ENCODE data around the gene FAM217B.

The FAM217B gene, protein sequence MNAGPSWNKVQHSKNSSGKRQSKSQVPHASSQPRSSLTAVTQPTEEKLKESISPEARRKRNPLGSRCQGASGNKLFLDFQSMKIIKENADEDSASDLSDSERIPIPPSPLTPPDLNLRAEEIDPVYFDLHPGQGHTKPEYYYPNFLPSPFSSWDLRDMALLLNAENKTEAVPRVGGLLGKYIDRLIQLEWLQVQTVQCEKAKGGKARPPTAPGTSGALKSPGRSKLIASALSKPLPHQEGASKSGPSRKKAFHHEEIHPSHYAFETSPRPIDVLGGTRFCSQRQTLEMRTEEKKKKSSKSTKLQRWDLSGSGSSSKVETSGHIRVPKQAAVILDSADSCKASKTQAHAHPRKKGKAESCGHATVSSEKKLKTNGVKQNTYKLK

DNA sequence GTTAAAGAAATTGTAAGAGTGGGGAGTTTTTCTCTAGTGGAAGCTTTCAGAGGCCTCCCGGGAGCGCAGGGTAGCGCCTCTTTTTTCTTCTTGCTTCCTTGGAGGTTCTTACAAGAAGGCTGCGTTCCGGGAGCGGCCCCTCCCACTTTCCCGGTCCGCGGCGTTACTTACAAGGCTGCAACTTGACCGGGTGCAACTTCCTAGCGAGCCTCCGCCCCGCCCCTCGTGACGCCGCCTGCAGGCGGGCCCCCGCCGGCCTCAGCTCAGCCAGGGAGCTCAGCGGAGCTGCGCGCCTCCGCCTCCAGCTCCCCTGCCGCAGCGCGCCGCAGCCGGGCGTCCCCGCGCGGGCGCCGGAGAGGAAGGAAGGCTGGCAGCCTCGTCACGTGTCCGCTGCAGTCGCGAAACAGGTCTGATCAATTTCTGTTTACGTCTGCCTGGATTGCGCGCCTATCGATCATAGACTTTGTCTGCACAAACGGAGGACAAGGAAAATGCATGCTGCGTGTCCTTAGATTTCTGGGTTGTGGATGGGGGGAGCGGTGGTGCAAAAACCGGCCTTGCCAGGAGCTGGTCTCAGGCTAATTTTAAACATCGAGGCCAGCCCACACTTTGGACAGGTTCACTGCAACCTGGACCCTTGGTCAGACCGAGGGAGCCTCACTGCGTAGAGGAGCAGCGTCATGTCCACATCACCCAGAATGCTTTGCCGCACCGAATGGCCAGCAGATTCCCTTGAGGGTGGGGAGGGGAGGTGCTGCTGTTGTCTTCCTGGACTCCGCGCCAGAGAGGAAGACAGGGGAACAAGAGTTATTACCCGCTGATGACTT is at the start of gene FAM217B, which contains the start of gene PPP1R3D:
Gene FAM217B, plus strand, starts transcription at position 261 of the 827 bp plus-strand sequence. CDS start 3,555 bp downstream, outside the sequence.
Gene PPP1R3D, minus strand, starts transcription at position 177 of the 827 bp plus-strand sequence. CDS start 374 bp downstream, outside the sequence.
- DNase-seq, result peak; percentile 81

DNA sequence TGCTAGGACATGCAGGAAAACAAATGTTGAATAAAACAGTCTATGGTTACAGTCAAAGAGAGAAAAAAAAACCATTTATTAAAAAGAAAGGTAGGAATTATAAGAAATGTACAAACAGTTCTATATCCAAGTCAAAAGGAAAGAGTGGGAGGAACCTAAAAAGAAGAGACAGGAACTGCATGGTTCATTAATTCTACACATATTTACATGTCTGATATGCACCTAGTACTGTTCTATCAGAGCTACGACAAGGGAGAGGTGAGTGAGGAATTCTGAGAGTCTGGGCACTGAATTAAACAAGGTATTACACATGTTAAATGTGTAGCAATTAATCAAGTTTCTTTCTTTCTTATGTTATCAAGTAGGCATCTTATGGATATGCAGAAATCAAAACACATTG is 48.6 kb upstream of the FAM217B start:
- no peak for DNase-seq

DNA sequence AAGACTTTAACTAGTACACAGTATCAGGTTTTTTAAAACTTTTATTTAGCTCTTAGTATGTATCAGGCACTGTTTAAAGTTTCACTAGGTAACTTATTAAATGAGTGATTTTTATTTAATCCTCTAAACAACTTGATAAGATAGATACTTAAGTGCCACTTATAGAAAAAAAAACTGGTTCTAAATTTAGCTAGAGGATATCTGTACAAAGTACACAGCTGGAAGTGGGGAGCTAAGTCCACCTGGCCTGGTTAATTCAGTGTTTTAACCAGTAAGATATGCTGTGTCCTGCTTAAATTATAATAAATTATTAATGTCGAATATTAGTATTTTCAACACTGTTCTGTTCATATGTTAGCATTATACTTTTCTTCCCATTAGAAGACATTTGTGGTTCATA is 44.3 kb upstream of the FAM217B start:
- DNase-seq, result no peak

DNA sequence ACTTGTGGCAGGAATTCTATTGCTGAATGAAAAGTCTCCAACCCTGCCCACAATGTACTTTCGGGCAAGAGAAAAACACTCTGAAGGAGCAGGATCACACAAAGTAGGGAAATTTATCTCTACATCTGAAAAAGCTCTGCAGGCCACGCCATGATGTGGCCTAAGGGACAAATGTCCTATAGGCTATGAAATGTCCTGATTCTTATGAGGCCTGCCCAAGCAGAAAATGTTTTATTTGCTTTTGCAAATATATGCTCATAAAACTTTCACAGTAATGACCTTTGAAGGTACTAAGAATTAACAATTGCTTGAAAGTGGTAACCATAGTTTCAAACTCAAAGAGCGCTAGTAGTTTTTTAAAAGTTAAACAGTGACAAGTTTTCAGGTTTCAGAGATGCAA is 37.7 kb upstream of the FAM217B start:
- no peak for DNase-seq

DNA sequence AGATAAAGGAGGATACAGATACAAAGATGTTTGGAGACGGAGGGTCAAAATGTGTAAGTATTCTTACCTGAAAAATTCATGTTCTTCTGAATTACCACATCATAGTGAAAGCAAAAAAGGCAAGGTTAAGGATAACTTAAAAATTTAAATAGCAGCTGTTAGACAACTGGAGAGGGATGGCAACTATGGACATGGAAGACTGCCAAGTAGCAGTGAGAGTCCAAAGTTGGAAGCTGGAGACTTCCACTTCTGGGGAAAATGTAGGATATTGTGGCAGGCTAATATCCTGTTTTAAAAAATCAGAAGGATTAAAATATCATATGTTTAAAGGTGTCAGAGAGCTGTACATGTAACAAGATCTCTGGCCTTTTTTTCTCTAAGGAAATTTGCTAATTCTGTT is 36.6 kb upstream of the FAM217B start:
- no peak for DNase-seq

DNA sequence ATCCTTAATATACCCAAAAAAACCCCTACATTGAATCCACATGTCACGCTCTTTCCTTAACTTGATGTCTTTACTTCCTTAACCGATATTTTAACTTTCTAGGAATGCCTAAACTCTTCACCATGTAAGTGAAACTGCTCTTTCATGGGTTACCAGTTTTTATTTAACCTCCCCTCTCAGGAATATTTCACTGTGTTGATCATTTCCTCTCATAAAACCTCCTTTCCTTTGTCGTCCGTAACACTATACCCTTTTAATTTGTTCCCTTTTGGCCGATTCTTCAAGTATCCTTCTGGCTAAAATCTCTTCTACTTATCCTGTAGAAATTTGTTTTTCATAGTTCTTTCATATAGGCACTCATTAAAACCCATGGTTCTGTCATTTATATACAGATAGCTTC is 31.3 kb upstream of the FAM217B start:
- no peak for DNase-seq

DNA sequence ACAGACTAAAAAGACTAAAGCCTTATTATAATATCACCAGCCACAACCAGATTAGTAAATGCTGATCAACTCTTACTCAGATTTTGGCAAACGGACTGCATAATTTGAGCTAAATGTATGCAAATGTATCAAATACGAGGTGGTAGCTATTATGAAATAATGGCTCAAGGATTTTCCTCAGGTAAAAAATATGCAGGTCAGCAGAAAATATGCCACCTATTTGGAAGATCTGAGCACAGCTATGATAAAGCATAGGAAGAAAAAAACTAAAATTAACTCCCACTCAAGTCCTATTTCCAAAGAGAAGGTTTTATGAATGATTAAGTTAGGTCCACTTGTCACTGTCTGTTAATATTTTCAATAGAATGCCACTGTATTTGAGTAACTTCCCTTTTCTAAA is 29.1 kb upstream of the FAM217B start:
- DNase-seq, result no peak

DNA sequence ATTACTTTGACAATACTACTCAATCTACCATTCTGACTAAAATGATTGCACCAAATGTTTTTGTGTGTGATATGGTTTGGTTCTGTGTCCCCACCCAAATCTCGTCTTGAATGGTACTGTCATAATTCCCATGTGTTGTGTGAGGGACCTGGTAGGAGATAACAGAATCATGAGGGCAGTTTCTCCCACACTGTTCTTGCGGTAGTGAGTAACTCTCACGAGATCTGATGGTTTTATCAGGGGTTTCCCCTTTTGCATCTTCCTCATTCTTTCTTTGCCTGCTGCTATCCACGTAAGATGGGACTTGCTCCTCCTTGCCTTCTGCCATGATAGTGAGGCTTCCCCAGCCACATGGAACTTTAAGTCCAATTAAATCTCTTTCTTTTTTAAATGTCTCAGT is 27.6 kb upstream of the FAM217B start:
- no peak for DNase-seq

DNA sequence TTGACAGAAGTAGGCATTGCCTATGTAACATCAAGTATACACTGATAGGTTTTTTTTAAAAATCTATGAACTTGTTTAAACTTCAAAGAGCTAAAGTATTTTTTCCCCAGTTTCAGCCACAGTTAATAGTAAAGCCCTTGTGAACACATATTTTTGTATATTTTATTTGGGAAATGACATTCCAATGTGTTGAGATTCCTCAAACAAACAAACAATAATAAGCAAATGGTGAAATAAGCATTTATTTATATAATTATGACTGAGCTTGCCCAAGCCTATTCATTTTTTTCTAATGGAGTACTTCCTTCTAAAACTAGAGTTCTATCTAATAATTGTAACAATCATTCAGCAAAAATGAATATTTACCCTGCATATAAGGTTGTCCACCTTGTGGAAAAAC is 19.2 kb upstream of the FAM217B start:
- no peak for DNase-seq

DNA sequence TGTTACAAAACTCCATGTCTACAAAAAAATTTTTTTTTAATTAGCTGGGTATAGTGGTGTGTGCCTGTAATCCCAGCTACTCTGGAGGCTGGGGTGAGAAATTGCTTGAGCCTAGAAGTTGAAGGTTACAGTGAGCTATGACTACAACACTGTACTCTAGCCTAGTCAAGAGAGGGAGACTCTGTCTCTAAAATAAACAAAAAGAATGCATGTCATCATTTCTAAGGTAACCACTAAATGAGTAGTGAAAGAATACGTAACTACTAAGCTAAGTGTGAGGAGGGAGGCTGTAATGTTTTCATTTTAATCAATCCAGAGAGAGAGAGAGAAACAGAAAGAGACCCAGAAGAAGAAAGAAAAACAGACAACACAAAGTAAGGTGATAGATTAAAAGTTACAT is 16.7 kb upstream of the FAM217B start:
- no peak for DNase-seq

DNA sequence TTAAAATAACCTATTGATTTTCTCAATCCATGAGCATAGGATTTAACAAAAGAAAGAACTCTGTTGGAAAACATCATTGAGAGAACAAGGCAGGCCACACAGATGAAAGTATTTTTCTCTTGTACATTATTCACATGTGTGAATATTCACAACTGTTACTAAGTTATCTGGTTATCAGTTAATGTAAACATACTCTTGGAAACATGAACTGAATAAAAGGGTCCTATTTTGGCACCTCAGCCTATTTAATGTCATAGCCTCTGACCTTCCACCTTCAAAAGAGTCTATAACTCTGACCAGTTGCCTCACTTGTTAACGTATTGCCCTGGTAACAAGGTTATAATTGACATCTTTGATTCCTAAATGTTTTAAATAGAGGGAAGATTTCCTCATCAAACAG is 14.8 kb upstream of the FAM217B start:
- no peak for DNase-seq

DNA sequence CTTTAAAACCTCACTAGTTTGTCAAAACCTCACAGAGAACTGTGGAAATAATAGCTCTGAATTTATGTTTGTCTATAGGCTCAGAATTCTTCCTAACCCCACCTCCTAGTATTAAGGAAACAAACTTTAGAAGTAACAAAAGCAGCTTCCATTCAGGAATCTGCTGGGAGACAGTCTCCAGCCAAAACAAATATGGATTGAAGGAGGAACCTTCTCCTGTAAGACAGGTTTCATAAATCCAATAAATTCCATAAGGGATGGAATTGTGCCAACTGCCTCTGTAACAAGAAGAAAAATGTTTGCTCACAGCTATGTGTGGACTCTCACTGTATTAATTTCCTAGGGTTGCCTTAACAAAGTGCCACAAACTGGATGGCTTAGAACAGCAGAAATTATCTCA is 14.3 kb upstream of the FAM217B start:
- DNase-seq, result no peak

DNA sequence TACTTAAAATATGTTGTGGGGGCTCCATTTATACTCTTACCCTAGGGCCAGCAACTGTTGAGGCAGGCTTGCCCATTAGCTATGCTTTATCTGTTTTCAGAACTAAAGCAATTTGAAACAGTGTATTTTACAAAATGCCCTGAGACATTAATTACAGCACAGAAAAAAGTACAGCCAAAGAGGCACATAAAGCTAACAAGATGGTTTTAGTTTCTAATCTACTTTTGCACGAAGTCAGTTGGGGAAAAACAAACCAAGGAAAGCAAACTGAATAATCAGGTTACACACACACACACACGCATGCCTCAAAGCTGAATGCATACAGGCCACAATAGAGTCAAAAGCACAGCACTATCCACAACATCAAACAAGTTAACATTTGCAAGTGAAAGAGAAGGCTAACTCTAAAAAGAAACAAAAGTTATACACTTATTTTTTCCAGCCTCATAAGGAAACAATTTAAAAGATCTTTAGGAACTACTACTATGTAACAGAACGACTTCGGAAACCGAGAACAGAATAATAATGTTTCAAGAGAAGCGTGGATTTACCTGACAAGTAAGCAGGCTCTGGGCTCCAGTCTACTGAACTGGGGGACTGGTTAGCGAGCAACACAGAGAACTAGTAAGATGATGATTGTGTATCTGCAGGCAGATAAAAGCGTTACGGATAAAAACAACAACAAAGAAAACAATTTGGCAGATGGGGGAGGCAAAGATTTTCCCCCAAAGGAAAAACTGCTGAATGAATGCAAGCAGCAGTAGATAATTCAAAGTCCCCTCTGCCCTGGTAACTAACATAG is 8.5 kb upstream of the FAM217B start:
- no peak for DNase-seq

DNA sequence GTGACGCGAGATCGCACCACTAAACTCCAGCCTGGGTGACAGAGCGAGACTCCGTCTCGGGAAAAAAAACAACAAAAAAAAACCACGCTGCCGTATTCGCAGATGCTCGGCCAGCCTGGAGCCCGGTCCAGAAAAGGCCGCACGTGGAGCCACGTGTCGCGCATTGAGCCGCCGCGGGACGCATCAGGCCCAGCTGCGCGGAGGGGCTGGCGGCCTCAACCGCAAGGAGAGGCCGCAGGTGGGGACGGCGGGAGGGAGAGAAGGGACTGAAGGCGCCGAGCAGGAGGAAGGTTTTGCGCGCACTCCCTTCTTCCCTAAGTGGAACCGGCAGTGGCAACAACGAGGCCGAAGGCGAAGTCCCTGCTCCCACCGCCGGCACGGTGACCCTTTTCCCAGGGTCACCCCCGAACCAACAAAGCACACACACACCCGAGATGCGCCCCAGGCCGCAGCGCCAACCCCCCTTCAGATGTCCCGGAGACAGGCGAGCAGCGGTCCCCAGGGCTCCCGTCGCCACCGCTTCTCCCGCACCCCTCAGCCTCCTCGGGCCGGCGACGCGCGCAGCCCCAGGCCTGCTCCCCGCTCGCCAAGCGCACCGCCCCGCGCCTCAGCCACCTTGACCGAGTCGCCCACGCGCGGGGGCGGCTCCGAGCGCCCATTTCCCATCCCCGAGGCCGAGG is 7.4 kb upstream of the FAM217B start:
- no peak for DNase-seq

DNA sequence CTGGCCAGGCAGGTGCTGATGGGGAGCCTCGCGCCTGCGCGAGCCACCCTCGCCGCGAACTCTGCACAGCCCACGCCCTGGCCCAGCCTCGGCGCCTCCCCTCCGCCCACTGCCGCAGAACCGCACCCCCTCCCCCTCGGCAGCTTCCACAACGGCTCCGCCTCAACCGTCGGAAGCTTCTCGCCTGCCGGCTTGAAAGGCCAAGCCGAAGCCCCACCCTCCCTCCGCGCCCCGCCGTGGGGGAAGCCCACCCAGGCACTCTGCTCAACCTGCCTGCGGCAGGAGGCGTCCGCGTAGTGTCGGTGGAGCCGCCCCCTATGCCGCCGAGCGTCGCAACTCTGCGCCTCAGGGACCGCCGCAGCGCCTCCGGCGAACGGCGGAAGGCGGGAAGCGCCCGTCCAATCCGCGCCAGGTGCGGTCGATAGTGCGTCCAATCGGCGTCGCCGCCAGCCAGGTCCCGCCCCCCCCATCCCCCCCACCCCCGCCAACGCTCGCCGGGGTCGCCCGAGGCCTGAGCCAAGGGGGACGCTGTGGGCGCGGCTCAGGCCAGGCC is 6.8 kb upstream of the FAM217B start, which contains the start of gene SYCP2:
Gene SYCP2, minus strand, starts transcription at position 342 of the 553 bp plus-strand sequence. CDS start 11,224 bp downstream, outside the sequence.
- DNase-seq, result no peak

DNA sequence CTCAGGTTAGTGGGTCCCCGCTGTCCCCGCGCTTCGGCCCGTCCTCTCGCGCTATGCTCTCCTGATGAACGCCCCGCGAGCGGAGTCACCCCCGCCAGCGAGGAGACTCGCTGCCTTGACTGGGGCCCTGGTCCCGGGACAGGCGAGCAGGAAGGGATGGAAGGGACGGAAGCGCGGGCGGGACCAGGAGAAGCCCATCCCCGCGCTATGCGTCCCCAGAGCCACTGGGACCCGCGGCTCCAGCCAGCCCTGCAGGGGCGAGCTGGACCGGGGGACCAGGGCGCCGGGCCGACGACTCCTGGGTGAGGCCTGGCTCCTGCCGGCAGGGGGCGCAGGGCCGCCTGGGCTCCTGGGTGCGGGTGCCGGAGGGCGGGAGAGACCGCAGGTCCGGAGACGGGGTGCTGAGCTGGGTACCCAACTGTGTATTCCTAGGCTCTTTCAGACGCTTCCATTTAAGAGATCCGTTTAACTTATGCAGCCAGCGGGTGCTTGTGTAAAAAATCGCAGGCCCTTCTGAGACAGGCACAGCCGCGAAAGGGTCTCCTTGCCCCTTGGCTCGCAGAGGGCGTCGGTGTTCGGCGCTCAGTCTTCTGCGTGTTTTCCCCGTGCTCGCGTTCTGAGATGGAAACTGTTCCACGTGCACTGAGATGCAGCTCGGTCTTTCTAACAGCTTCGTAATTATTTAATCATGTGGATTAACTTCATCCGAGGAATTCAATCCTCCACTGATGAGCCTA is 6.2 kb upstream of the FAM217B start:
- DNase-seq, result peak; percentile 57

DNA sequence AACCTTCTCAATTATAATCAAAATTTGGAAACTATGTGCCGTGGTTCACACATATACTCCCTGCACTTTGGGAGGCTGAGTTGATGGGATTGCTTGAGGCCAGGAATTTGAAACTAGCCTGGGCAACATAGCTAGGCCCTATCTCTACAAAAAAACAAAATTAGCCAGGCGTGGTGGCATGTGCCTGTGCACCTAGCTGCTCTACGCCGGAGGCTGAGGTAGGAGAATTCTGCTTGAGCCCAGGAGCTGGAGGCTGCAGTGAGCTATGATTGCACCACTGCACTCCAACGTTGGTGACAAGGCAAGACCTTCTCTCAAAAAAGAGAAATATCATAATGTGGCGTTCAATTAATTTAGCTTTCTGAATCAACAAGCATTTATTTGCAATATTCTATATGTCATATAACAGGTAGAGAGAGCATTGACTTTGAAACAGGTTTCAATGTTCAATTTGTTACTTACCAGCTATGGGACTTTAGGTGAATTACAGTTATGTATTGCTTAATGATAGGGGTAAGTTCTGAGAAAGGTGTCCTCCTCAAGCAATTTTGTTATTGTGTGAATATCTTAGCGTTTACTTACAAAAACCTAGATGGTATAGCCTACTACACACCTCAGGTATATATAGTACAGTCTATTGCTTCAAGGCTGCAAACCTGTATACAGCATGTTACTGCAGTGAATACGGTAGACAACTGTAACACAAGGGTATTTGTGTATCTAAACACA is 4.6 kb upstream of the FAM217B start:
- no peak for DNase-seq

DNA sequence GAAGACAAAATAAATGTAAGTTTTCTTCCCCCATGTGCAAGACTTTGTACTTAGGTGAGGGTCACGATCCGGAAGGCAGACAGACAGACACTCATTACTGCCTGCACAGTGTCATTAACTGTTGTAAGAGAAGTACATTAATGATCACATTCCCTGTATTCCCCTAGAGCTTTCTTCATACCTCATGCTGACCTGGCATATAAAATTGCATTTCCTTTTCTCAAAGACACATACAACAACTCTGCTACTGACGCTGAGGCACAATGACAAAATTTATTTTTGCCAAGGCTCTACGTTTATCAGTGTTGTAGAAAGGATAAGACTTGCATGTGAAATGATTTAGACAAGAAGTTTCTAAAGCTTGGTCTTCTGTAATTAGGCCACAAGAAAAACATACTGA is 3.8 kb upstream of the FAM217B start:
- DNase-seq, result no peak

DNA sequence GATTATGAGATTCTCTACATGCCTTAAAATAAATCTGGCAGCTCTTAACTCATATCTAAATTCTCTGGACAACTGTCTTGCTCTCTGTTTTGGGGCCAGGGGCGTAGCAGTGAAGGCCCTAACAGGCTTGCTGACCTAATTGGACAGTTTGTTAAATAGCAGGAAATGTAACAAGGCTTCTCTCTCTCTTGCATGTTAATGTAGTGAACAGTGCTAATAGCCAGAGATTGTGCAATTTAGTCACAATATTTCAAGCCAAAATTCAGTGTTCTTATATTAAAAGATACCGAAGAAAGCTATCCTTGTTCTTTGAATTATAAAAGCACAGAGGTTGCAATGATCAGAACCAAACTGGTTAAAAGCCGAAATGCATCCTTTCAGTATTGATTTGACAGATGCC is 3.0 kb upstream of the FAM217B start:
- DNase-seq, result no peak

DNA sequence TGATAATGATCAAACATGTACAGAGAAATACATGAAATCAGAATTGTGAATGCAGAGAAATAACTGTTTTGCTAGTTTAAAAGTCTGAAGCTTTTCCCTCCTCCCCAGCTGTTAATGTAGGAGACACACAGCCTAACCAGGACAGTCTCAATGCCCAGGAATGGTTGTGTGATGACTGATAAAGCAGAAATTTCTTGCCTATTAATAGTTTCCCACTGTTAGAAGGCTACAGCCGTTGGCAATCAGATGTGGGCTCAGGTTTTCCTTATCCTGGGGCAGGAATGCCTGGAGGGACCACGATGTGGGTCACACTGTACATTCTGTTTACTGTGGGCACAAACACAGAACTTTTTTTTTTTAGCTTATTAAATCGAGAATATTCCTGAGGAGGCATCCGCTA is 2.0 kb upstream of the FAM217B start:
- DNase-seq, result no peak

DNA sequence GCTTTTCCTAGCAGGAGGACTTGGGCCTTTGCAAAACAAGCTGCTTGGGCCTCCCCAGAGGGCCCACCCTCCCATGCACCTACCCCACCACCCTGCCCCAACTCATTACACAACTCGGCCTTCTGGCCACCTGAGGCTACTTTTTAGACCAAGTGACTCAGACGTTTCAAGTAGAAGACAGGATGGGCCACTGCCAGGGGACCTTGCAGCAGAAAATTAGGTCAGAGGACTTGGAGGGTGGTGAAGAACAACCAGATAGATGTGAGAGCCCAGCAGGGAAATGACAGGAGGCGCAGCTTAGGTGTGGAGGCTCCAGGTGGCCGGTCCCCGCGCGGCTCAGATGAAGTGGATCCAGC is 1.5 kb upstream of the FAM217B start:
- no peak for DNase-seq

Data from NCI-H2171 (cell line).